HG02840 (cell line): ENCODE measurements around the gene MAP2K4.
A peak's percentile ranks its signal among the peaks of the same experiment; 100 is the strongest.

Experiments
- ATAC-seq: cut with Tn5 transposase; IDR thresholded peaks from one replicate; pipeline ENCODE4 v1.9.1; 2021; ENCODE audit warnings: mild to moderate bottlenecking, moderate library complexity, moderate number of reproducible peaks; ENCODE audit not compliant: unreplicated experiment, low FRiP score

The MAP2K4 gene

DNA sequence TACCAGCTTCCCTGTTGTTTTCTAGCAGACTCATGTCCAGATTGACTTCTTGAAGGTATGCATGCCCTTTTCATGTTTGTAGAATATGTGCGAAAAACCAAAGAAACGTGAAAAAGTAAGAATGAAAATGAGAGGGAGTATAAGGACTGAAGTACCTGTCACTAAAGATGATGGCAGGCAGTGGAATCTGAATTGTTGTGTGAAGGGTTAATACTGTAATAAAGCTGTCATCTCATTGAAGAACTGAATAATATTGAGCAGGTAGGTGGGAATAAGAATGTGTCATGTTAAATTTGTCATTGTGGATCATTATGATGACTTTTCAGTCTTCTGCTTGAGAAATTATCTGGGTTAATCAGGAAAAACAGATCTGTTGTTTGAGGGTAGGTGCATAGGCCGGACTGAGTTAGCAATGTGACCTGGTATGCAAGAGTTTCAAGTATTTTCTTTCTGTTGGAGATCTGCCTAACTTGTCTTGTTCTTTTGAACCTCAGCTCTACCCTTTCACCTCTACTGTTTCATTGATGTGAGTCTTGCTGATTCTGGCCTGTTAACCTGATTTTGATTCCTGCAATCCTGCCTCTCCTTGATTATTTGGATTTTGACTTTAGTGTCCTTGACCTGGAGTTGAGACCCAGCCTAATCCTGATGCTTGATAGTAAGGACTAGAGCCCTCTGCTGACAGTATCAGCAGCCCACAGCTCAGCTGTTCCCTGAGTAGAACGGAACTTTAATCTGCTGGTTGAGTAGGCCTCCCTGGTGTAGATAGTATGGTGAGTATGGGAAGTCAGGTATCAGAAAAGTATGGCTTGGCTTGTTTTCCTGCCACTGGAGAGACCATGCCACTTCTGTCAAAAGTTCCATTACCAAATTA is 64.6 kb downstream of the MAP2K4 start:
- ATAC-seq: no peak

DNA sequence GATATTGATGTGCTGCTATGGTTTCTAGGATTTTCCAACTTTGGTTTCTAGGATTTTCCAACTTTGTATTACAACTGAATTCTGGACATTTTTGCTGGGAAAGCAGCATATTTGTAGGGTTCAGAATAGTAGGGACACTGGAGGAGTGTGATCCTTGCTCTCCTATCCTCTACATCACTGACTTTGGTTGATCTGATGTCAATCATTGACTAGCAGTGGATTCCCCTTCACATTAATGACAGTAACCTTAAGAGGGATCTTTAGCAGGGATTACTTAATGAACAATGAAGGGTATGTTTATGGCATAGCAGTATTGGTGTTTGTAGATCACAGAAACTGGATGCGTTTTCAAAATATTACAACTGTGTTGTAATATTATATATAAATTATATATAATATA is 67.4 kb downstream of the MAP2K4 start:
- ATAC-seq: no peak

DNA sequence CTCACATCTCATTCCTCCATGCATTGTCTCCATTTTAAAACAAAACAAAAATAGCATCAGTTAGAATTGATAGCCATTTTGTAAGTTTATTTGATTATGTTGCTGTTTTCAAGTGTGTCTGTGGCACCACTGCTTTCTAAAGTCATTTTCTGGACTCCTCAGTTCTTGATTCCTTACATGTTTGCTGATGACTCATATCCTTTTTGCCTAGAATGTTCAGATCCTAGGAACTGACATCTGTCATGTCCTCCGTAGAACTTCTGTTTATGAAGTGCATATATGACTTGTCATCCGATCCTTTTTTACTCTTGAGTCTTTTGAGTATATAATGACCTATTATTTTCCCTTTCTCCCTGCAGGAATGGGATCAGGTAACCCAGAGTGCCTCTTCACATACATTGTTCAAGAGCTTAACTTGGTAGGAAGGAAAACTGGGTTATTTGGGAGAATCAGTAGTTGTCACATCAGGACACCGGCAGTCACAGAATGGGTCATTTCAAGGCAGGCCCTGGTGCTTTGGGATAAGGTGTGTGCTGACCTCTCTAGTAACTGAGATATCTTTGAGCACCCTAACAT is 69.2 kb downstream of the MAP2K4 start:
- ATAC-seq: no peak

DNA sequence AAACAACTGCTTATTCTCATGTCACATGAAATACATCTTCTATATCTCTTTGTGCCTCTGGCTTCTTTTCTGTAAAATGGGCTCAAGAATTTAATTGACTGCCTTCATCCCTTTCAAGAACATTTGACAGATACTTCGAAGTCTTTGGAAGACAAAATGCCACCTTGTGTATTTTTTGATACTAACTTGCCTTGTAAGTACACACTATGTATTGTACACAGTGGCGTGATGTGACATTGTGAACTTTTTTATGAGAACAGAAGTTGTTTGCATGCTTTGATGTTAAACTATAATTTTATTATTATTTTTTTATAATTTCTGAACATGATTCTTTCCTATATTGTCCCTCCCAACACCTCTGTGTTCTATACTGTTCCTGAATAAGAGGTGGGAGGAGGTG is 73.7 kb downstream of the MAP2K4 start:
- no peak for ATAC-seq

GRCh38 chr17:12095522-12095921 is 74.8 kb downstream of the MAP2K4 start:
- no peak for ATAC-seq

DNA sequence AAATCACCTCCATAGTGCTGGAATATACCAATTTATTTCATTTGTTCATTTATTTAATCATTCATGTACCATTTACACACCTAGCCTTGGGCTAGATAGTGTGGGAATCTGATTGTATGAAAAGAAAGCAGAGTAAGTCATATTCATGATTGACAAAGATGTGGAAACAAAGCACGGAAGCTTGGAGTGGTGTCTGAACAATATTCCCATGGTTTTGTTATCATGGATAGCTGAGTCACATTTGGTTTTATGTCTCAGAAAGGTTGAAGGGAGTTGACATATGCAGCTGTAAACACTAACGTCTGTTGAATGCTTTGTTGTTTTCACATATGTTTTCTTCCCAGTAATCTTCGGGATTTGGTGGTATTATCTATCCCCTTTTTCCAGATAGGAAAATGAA is 76.6 kb downstream of the MAP2K4 start:
- ATAC-seq: no peak

DNA sequence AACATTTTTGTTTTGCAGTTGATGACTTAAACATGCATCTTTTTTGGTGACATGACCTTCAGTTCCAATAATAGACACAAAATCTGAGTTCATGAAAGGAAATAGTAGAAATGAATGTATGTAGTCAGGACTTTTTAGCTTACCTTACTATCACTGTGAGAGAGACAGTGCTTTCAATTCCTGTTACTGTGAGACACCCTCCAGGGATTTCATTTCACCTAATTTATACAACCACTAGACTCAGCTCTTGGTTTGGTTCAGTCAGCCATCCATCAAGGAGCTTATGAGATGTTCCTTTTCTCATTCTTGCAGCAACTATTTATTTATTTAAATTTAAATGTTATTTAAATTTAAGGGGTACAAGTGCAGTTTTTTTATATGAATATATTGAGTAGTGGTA is 77.9 kb downstream of the MAP2K4 start:
- ATAC-seq: peak; percentile 85

- ATAC-seq: no peak
Measured at GRCh38 chr17:12099412-12099811, 78.7 kb downstream of the MAP2K4 start.

GRCh38 chr17:12104831-12105230 is 84.2 kb downstream of the MAP2K4 start:
- ATAC-seq: no peak

- ATAC-seq: no peak
Measured at GRCh38 chr17:12107905-12108304, 87.2 kb downstream of the MAP2K4 start.

- ATAC-seq: no peak
Measured at GRCh38 chr17:12110906-12111305, 90.2 kb downstream of the MAP2K4 start.

- no peak for ATAC-seq
Measured at GRCh38 chr17:12113156-12113555, 92.5 kb downstream of the MAP2K4 start.

DNA sequence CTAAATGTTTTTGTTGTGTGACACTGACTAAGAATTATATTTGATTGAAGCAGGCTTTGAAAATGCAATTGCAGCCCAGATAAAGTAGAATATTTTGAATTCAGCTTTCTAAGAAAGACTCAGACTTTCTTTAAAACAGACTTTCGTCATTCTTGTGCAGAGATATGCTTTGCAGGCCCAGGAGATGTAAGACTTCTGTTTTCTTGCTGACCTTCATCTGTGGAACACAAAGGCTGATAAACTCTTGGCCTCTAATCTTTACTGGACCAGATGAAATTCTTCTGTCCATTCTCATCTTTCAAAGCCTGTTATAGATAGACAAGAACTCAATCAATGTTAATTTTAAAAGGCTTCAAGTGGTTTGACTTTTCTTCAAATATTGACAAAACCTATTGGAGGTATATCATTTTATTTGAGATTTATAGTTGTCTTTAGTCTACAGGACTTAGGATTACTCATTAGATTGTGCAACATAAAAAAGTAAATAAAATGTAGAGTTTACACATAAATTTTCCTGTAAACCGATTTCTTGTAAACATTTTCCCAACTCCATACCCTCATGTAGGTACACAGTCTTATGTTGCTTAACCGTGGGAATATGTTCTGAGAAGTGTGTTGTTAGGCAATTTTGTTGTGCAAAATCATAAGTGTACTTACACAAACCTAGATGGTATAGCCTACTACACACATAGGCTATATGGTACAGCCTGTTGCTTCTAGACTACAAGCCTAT is 94.2 kb downstream of the MAP2K4 start:
- no peak for ATAC-seq

GRCh38 chr17:12116143-12116542 is 95.5 kb downstream of the MAP2K4 start:
- ATAC-seq: no peak

DNA sequence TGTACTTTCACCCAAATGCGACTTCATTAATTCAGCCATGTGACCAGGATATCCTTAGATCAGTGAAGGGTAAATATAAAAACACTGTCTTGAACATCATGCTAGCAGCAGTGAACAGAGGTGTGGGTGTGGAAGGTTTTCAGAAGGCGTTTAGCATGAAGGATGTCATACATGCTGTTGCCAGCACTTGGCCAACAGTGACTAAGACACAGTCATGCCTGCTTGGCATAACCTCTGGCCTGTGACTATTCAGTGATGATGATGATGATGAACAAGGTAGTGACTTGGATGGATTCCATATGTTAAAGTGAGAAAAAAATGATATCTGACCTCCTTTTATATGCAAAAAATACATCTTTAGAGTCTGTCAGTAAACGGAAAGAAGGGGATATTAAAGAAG is 97.9 kb downstream of the MAP2K4 start:
- ATAC-seq: no peak

- ATAC-seq: no peak
Measured at GRCh38 chr17:12122075-12122474, 101.4 kb downstream of the MAP2K4 start.

DNA sequence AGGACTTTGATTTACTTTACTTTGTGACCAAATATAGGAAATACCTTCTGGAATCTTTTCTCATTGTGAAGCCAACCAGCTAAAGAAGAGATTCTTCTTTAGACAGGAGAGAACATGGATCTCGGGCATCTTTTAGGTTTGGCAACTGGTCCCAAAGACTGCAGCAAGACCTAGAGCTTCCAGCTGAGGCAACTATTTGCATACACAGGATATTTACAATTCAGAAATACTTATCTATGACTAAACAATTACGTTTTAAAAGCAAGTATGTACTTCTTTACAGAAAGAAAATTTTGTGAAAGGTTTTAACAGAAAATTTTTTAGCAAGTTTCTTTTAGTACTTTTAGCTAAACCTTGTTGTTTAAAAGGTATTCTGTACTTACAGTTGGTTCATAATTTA is 106.5 kb downstream of the MAP2K4 start:
- ATAC-seq: no peak

GRCh38 chr17:12127667-12128066 is 107.0 kb downstream of the MAP2K4 start:
- ATAC-seq: no peak

GRCh38 chr17:12128946-12129345 is 108.3 kb downstream of the MAP2K4 start:
- ATAC-seq: no peak

- no peak for ATAC-seq
Measured at GRCh38 chr17:12133183-12133582, 112.5 kb downstream of the MAP2K4 start.

DNA sequence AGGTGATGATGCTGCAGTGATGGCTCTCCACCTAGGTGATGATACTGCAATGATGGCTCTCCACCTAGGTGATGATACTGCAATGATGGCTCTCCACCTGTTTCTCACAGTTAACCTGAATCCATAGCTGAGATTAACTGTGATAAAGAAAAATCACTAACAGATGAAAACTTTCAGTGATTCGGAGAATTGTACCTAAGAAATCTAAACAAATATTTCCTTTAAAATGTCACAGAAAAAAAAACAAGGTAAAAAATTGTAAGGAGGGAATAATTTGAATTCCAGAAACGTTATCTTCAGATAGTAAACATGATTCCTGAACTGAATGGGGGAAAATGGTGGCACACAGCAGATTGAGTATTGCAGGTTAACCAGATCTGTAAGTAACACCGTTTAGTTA is 113.4 kb downstream of the MAP2K4 start:
- ATAC-seq: no peak
